Erythroblast (primary cell): ENCODE data around the gene DNMT1.

ENCODE experiments used
- GATA1 ChIP-seq: IDR thresholded peaks from 2 replicates; pipeline ENCODE4 v1.6.1; 2011; ENCODE audit warnings: low read depth, mild to moderate bottlenecking, control low read depth, low read length, moderate library complexity
- POLR2A ChIP-seq: IDR thresholded peaks from 2 replicates; pipeline ENCODE4 v1.6.1; 2011; ENCODE audit warnings: mild to moderate bottlenecking, low read length

DNA sequence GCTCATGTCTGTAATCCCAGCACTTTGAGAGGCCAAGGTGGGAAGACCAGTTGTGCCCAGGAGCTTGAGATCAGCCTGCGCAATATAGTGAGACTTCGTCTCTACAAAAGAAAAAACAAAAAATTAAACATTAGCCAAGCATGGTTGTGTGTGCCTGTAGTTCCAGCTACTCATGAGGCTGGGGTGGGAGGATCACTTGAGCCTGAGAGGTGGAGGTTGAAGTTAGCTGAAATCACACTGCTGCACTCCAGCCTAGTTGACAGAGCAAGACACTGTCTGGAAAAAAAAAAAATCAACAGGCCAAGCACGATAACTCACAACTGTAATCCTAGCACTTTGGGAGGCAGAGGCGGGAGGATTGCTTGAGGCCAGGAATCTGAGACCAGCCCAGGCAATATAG lies 40.2 kb upstream of the DNMT1 start:
- TF ChIP-seq POLR2A (no peak), GATA1 (no peak)
